Nucleus accumbens (tissue), 56 donors: ENCODE measurements around the gene MIPOL1.
"Not testable (repeated sequence)": the region's sequence is repeated elsewhere in the genome, so short reads cannot be mapped to it uniquely, and the experiment has no call there.

Experiments
- DNase-seq, 56 donors: peaks; one replicate each; lab custom pipeline; 2025; lab: John Stamatoyannopoulos, UW

MIPOL1 gene

DNA sequence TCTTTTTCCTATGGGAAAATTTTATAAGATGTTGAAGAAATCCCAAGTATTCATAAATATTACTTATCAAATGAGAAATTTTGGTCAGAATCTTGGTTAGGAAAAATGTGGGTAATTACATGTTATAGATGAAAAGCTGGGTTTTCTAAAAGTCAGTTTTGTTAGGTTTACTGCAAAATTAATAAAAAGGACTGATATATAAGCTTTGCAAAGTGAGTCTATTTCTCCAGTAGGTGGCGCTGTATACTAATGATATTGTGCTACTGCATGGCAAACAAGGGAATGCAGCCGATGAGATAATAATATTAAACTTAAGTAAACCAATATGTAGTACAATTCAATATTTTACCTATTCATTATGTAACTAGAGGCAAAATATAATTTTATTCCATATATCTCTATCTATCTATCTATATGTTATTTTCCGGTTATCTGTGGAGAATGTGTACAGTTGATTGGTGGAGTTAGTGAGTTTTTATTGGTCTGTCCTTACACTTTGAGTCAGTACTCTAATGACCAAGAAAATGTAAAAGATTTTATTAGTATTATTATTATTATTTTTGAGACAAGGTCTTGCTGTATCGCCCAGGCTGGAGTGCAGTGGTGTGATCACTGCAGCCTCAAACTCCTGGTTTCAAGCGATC, 32.9 kb downstream of the MIPOL1 start:
- DNase-seq = peak in 1 of 56 donors; percentile 13

DNA sequence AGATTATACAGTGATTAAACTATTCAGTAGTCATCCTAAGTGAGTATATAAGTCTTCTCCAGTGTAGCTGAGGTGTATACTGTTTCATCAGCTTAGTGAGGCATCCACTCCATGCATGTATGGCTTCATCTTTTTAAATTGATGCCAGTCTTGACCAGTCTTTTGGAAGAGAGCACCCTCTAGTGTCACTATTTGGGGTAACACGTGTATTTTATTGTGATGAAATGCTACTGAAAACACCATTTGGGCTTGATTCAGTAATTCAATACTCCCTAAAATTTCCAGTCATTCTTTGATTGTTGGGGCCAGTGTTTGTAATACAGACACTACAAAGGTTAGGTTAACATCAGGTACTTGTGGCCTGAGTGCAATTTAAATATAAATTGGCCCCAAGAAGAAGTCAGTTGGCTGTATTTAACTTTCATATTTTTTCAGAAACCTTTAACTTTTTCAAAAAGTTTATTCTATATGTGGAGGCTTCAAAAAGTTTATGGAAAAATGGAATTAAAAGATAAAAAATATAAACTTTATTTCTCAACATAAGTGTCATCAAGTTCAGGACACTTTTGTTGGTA, 35.3 kb downstream of the MIPOL1 start:
- no peak for DNase-seq

DNA sequence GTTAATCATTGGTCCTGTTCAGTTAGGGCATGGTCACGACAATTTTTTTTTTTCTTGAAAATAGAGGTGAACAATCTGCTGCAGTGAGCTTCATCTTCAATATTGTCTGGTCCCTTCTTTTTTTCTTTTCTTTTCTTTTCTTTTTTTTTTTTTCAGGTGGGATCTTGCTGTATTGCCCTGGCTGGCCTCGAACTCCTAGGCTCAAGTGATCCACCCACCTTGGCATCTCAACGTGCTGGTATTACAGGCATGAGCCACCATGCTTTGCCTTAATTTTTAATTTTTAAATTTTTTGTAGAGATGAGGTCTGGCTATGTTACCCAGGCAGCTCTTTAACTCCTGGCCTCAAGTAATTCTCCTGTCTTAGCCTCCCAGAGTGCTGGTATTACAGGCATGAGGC, 36.5 kb downstream of the MIPOL1 start:
- DNase-seq = no peak

DNA sequence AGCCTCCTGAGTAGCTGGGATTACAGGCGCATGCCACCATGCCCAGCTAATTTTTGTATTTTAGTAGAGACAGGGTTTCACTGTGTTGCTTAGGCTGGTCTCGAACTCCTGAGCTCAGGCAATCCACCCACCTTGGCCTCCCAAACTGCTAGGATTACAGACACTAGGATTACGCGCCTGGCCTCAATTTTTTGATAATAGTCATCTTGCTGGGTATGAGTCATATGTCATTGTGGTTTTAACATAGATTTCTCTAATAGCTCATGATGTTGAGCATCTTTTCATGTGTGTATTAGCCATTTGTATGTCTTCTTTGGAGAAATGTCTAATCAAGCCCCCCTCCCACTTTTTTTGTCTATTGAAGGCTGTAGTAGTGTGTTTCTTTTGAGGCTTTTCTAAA, 38.3 kb downstream of the MIPOL1 start:
- not testable (repeated sequence) for DNase-seq

DNA sequence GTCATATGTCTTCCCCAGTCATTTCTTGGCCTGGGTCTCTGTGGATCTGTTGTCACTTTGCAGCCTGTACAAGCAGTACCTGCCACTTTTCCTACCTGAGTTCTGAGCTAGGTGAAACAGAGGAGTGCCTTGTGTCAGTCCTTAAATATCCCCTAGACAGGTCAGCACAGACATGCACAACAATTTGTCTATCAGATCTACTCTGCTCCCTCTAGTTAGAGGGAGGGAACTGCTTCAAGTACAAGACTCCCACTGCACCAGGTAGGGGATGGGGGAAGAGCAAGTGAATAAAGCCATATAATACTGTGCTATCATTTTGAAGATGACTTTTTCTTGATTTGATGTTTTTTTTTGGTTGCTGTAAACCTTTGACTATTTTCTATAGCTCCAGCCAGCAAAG, 39.4 kb downstream of the MIPOL1 start:
- no peak for DNase-seq

DNA sequence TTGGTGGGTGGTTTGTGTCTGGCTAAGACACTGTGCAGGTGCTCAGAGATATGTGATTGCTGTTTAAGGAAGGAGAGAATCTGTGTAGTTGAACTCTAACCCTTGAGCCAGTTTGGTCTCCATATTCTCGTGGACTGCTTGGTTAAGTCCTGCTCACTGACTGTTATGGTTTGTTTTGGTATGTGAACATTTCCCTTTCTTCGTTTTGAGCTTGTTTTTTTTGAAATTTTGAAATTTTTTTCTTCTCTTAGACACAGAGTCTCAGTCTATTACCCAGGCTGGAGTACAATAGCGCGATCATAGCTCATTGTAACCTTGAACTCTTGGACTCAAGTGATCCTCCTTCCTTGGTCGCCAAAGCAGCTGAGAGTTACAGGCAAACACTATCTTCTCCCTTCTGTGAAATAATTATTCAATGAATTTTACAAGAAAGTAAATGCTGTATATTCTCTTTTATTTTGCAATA, 40.0 kb downstream of the MIPOL1 start:
- no peak for DNase-seq

DNA sequence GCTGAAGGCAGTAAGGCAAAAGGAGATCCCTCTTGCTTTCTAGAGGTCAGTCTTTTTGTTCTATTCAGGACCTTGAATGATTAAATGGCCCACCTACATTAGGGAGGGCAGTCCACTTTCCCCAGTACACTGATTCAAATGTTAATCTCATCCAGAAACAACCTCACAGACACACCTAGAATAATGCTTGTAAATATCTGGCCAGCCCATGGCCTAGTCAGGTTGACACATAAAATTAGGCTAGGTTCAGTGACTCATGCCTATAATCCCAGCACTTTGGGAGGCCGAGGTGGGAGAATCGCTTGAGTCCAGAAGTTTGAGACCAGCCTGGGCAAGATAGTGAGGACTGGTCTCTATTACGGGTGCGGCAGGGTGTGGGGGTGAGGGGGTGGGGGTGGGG, 43.5 kb downstream of the MIPOL1 start:
- DNase-seq = no peak

DNA sequence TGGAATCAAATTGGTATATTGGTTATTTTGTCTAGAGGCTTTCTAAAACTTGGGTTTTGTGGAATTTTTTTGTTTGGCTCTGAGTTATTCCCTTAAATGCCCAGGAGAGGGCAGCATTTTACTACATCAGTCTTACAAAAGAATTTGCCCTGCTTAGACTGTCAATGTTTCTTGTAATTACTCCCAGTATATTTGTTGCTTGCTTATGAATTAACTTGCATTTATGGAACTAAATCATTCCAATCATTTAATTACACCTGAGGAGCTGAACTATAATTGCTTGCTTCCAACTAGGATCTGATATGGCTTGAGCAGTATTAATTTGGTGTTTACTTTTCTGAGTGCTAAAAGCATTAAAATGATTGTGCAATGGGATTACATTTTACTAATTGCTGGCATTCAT, 48.7 kb downstream of the MIPOL1 start:
- DNase-seq = peak in 1 of 56 donors; percentile 1

DNA sequence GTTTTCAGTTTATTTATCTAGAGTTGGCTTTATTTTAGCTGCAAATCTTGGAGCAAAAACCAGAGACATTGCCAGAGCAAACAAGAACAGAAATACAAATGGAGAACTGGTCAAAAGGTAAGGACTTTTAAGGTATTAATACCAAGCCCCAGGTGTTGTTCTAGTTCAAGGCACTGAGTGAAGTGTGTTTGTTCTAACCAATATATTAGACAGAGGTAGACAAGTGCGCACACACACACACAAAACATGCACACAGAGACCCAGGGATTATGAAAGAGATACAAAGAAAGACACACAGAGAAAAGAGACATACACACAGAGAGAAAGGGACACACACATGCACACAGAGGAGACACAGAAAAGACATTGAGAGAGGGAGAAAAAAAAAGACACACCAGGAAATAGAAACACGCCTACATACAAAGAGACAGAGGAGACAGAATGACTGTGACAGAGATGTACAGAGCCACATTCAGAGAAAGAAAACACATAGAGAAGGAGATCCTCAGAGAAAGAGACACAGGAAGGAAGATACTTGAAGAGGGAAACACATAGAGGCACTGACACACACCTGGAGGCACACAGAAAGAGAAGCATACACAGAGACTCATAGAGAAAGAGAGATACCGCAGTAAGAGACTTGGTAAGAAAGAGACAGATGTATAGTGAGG, 50.2 kb downstream of the MIPOL1 start:
- DNase-seq = no peak

DNA sequence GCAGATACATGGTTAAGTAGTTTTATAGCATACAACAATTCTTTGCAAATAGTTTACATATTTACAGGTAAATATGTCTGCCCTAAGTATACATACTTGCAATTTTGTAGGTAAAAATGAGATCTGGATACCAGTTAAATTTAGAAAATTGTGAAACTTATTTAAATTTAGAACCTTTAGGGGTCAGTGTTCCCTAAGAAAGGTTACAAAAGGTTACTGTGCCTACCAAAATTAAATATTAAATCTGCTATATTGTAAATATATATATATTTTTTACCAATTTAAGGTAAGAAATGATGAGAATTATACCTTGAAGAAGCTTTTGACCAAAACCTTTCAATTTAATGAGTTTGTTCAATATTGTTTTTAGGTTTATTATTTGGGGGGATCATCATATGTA, 54.0 kb downstream of the MIPOL1 start:
- no peak for DNase-seq

DNA sequence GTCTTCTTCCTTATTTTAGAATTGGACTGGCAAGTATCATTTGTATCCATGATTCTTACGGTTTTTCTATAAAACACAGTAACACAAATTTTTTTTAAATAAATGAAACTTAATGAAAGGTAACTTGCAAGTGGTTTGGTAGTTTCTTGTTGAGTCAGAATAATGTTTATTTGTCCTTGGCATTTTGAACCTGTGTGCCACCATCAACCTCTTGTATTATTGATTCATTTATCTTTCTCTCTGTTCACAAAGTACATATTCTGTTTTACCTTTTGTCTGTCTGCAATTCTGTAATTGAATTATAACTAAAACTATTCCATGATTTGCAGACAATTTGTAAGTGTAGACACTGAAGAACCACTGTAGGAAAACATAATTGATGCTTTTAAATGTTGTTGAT, 54.7 kb downstream of the MIPOL1 start:
- no peak for DNase-seq

DNA sequence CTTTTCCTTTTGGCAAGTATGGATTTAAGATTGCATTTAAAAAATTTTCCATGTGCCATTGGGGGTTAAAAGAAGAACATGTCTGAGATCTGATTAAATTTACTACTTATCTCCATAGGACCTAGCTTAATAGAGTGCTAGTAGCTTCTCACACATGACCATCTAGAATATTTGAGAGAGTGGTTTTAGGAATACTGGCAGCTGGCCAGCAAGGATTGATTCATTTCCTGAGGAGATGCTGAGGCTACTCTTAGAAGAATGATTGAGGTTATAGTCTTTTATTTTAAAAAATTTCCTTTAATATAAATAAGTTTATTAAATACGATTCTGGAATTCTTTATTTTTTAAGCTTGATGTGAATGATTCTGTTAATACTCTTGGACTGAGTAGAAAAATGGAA, 56.2 kb downstream of the MIPOL1 start:
- DNase-seq = no peak

DNA sequence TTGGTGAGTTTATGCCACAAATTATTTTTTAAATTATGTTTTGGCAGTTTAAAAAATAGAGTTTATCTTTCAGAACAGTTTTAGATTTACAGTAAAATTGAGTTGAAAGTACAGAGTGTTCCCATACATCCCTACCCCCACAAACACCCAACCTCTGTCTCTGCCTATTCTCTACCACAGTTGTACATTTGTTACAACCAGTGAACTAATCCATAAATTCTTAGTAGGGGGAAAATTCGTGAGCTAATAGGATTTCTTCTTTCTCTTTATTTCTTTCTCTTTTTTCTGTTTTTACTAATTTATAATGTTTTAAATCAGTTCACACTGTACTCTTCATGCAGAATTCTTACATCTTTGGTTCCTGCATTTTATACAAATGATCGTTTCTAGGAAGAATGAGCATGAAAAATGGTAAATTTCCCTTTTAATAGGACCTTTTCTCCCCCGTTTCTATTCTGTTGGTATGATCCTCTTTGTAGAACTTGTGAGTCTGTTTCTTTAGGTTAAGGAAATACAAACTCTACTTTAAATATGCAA, 56.7 kb downstream of the MIPOL1 start:
- no peak for DNase-seq

DNA sequence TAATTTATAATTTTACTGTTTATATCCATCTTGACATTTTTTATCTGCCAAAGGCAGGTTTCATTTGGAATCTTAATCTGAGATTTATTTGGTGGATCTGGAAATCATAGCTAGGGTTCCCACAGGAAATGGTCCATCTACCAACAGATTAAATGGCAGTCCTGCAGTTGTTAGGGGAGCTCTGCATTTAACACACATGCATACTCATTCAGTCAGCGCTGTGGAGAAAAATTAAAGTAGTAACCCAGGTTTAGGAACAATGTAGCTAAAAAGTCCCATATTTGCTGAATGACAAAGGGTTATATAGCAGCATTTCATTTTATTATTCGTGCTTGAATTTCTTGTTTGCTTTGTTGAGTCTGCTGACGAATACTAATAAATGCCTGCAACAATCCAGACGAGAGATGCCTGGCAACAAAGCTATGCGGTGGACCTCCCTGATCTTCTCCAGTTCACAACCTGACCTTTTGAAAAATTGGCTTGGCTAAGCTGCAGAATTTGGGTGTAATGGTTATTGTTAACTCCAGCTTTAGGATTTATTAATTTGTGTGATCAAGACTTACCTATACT, 59.8 kb downstream of the MIPOL1 start:
- DNase-seq = no peak

DNA sequence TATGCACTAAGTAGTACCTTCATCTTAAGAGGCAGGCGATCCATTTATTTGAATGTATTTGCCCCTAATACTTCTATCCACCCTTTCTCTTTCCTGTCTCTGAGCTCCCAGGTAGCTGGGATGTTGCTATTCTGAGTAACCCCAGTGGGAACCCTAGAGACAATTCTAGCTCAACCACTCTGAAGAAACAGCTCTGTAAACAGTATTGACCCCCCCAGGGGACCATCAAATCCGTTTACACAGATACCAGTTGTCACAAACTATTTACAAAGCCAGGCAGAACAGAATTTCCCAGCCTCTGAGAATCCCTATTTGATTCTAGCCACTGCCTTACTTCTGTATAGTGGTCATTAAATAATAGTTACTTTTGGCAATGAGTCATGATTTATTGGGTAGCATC, 64.9 kb downstream of the MIPOL1 start:
- DNase-seq = no peak

DNA sequence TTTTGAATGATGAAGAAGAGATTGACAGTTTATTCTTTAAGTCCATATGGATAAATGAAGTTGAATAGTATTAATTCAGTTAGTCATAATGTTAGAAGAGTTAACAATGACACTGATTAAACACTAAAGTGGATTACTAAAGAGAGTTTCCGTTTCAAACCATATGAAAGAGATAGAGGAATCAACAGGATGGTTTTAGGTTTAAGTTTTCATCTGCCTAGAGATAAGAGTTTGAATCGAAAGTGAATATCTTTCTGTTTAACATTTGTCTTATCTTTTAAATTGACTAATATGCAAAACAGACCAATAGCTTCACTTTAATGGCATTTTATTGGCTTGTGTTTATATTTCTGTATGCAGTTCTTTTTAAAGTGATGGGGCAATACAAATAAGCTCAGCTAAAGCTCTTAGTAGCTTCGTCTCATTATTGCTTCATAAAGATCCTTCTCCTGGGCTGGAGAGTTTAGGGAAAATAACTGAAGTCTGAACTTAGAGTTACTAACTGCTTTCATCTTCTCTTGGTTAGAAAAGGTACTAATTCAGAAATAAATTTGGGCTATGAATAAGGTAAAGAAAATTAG, 66.0 kb downstream of the MIPOL1 start:
- DNase-seq = no peak

DNA sequence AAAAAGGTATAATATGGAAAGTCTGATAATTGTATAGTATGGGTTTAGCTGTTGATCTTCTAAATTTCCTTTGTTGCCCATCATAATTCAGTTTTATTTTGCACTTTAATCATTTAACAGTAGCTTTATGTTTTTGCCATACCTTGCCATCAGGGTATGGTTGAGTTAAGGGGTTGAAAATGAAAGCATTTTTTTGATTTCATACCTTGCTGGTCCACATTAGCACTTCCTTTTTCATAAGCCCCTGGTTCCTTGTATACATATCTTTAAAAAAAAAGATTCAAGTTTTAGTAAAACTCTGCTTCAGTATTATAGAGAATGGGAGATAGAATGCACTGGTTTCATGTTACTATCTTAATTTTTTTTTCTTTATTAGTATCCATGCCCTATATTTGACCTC, 71.1 kb downstream of the MIPOL1 start:
- no peak for DNase-seq

DNA sequence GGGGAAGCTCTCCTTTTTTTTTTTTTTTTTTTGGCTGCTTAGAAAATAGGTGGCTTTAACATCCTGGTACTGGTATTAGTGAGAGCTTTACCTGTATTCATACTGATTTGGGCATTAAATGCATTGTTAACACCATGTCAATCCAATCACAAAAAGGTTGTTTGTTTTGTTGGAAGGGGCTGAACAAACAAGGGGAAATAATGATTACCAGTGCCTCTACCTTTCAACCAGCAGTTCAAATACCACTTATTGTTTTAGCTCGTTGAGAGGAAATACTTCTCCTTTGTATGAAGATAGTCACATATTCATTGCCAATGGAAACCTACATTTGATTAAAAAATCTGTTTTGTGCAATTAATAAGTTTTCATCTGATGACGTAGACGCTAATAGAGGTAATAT, 72.9 kb downstream of the MIPOL1 start:
- no peak for DNase-seq

DNA sequence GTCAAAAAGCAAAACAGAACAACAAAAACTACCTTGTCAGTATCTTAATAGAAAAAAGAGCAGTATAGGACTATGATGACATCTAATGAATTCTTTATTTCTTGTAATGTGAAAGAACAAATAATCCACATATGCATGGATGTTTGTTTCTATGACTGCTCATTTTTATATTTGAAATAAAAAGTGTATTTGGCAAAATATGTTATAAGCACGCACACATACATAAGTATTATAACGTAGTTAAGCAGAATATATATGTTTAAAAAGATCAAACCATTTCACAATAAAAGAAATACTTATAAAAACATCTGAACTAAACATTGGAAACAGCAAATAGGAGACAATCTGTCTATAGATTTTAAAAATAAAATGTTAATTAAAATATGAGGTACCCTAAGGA, 74.8 kb downstream of the MIPOL1 start:
- no peak for DNase-seq

DNA sequence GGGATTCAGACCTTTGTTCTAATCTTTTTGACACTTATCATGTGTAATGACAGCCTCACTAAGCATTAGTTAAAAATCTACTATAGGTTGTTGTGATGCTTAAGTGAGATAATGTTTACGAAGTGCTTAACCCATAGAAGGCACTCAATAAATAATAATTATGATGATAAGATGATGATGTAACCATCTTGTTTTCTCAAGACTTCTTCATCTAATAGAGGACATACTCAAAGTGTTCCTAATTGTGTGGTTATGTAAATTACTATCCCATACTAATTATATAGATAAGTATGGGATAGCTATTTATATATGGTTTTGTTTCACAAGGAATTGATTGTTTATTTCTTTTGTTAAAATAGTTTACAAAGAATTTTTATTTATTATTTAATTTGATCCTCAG, 76.9 kb downstream of the MIPOL1 start:
- DNase-seq = no peak

DNA sequence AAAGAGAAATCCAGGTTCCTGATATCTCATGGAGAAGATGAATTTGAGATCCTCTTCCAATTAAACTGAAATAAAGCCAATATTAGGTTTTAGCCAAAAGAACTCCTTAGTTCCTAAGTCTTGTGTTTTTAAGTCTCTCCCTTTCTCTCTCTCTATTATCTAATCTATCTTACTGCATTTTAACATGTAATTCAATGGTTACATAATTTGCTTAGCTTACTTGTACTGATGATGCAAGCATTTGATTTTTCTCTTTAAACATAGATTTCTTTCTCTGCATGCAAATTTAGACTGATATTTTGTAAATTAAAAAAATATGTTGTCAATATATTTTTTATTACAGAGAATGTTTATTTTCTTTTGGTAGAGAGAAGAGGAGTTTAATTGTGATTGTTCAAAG, 78.2 kb downstream of the MIPOL1 start:
- no peak for DNase-seq
